K562 (cell line): ENCODE data around the gene TMEM131. TPM values are rescaled to one million over a fixed set of nuclear protein-coding genes. Genes with fewer than 3 reads are reported as not detected.

Experiments
- CBX2 ChIP-seq: fragments of 200-600 bp; sonication (generic); IDR thresholded peaks from one replicate; pipeline ENCODE4 v1.6.1; 2012; ENCODE audit warnings: mild to moderate bottlenecking, low read length, inconsistent platforms; ENCODE audit not compliant: insufficient read depth, poor library complexity, severe bottlenecking
- CHAMP1 ChIP-seq: fragments of 450-650 bp; IDR thresholded peaks from 2 replicates; pipeline ENCODE4 v1.6.1; 2016; ENCODE audit warnings: mild to moderate bottlenecking
- E2F8 ChIP-seq: fragments of 450-650 bp; IDR thresholded peaks from 2 replicates; pipeline ENCODE4 v1.7.1; 2018; ENCODE audit warnings: mild to moderate bottlenecking, low read depth; ENCODE audit not compliant: partially characterized antibody
- FOSL1 ChIP-seq: fragments of 200-800 bp; sonication (Bioruptor generic); conservative IDR thresholded peaks from 2 replicates; pipeline ENCODE4 v1.6.1; 2016; ENCODE audit warnings: missing genetic modification characterization, missing compliant biosample characterization
- L3MBTL2 ChIP-seq: fragments of 450-650 bp; IDR thresholded peaks from 2 replicates; pipeline ENCODE4 v1.6.1; 2016; ENCODE audit warnings: mild to moderate bottlenecking, moderate library complexity
- MAFK ChIP-seq: IDR thresholded peaks from 2 replicates; pipeline ENCODE4 v1.6.1; 2011; ENCODE audit warnings: low read length, improper control_type of control experiment
- NFE2 ChIP-seq: IDR thresholded peaks from 2 replicates; pipeline ENCODE4 v1.6.1; 2014; ENCODE audit warnings: antibody characterized with exemption, low read depth
- RBM22 ChIP-seq: fragments of 200-400 bp; formaldehyde crosslinking; IDR thresholded peaks from 2 replicates; pipeline ENCODE4 v1.6.1; 2018; ENCODE audit warnings: low read length, low read depth; ENCODE audit not compliant: poor library complexity, severe bottlenecking
- RUNX1 ChIP-seq: sonication (generic); IDR thresholded peaks from 2 replicates; pipeline ENCODE4 v1.6.1; 2016; ENCODE audit warnings: antibody characterized with exemption, low read depth
- SMARCA4 ChIP-seq: fragments of 450-650 bp; IDR thresholded peaks from 2 replicates; pipeline ENCODE4 v1.6.1; 2016
- ZMIZ1 ChIP-seq, 2 experiments: fragments of 150-350 bp in 1 of 2; IDR thresholded peaks; 2 replicates each; pipeline ENCODE4 v1.6.1; 2012 to 2016; ENCODE audit warnings: low read depth in 2 of 2, low read length in 2 of 2, mild to moderate bottlenecking in 1 of 2, moderate library complexity in 1 of 2
- ZNF592 ChIP-seq: fragments of 450-650 bp; IDR thresholded peaks from 2 replicates; pipeline ENCODE4 v1.6.1; 2017; ENCODE audit warnings: antibody characterized with exemption, mild to moderate bottlenecking
- polyA plus RNA-seq, 8 experiments: library from polyadenylated mRNA; depleted of rRNA in 4 of 8; stranded (reverse) in 5 of 8; unstranded in 3 of 8; fragments of >200 nt; fragmentation: Nextera tagmentation in 2 of 8; fragmentation: Illumina TruSeq in 1 of 8; extraction: Ambion mirVana in 2 of 8; extraction: Trizol in 1 of 8; gene quantifications; 2 replicates each; pipeline versions ENCODE4 v1.2.1 to v1.2.3, GENCODE V29; 2011 to 2014; ENCODE audit warnings: inconsistent platforms in 1 of 8, missing spikeins in 1 of 8
- total RNA-seq, 7 experiments: library from RNA; depleted of rRNA in 6 of 7; stranded (reverse); fragments of >200 nt in 6 of 7; fragmentation: Illumina TruSeq in 2 of 7; extraction: Trizol in 2 of 7; gene quantifications; 2 replicates each; pipeline versions ENCODE4 v1.2.1 to v1.2.3, GENCODE V29; 2011 to 2021; ENCODE audit warnings: low replicate concordance in 1 of 7

The TMEM131 gene
- total and polyA plus RNA-seq, 9 of the 15 experiments (the other 6 are each of a cell fraction or from before 2014, with no cell fraction given) = 2.5 to 21.1 (median 12.4) TPM

- TF ChIP-seq CHAMP1 (peak; percentile 28; the same call in 1 of the 2 replicates), E2F8 (peak; percentile 20), L3MBTL2 (peak; percentile 58; the same call in 1 of the 2 replicates), NFE2 (0 out of 2 replicates have a peak, but pooled peaks have one; percentile 1), ZNF592 (0 out of 2 replicates have a peak, but pooled peaks have one; percentile 32), RUNX1 (no peak), ZMIZ1 (IDR thresholded peaks at IDR 0.05; ENCODE audit: low read depth in 2 of 2, low read length in 2 of 2) (peak in 1 of 2 experiments; percentile 35; a peak in 2 of 4 replicates), MAFK (no peak), CBX2 (no peak), RBM22 (no peak), FOSL1 (tag) (peak; percentile 98), SMARCA4 (peak; percentile 96)
Measured at GRCh38 chr2:97911206-97911921, 84.4 kb downstream of the TMEM131 start (continued).
